H9 (cell line): Measurements from ENCODE around the gene PLXNA4. TPM values are rescaled to one million over a fixed set of nuclear protein-coding genes. Genes with fewer than 3 reads are reported as not detected.
A peak's percentile ranks its signal among the peaks of the same experiment; 100 is the strongest.

Source experiments
- DNase-seq: peaks from one replicate; pipeline ENCODE4 v3.0.0-alpha.2; 2017
- H2AFZ ChIP-seq: one replicate; pipeline ENCODE4 v1.6.1; 2013; ENCODE audit warnings: mild to moderate bottlenecking, low read length, control low read depth, moderate library complexity
- H2AK5ac ChIP-seq: 2 replicates; pipeline ENCODE4 v1.6.1; 2013; ENCODE audit warnings: low read length, control low read depth, mixed read lengths; ENCODE audit not compliant: insufficient read length
- H2BK120ac ChIP-seq: one replicate; pipeline ENCODE4 v1.6.1; 2013; ENCODE audit warnings: low read depth, mild to moderate bottlenecking, low read length, control low read depth, inconsistent platforms; ENCODE audit not compliant: poor library complexity, severe bottlenecking
- H2BK12ac ChIP-seq: 2 replicates; pipeline ENCODE4 v1.6.1; 2013; ENCODE audit warnings: low read length, control low read depth, mixed read lengths, low read depth; ENCODE audit not compliant: insufficient read length
- H2BK15ac ChIP-seq: 2 replicates; pipeline ENCODE4 v1.6.1; 2013; ENCODE audit warnings: low read depth, low read length, control low read depth
- H2BK20ac ChIP-seq: one replicate; pipeline ENCODE4 v1.6.1; 2013; ENCODE audit warnings: low read depth, mild to moderate bottlenecking, low read length, control low read depth, inconsistent platforms; ENCODE audit not compliant: poor library complexity, severe bottlenecking
- H2BK5ac ChIP-seq: 2 replicates; pipeline ENCODE4 v1.6.1; 2013; ENCODE audit warnings: low read length, control low read depth, mixed read lengths; ENCODE audit not compliant: insufficient read length
- H3K14ac ChIP-seq: 2 replicates; pipeline ENCODE4 v1.6.1; 2013; ENCODE audit warnings: low read length, control low read depth; ENCODE audit not compliant: insufficient read depth
- H3K18ac ChIP-seq: 2 replicates; pipeline ENCODE4 v1.6.1; 2013; ENCODE audit warnings: low read depth, mild to moderate bottlenecking, mixed read lengths, low read length, control low read depth; ENCODE audit not compliant: insufficient read length
- H3K23ac ChIP-seq: 2 replicates; pipeline ENCODE4 v1.6.1; 2013; ENCODE audit warnings: low read length, control low read depth, mixed read lengths, low read depth; ENCODE audit not compliant: insufficient read length
- H3K23me2 ChIP-seq: 2 replicates; pipeline ENCODE4 v1.6.1; 2013; ENCODE audit warnings: low read depth, mild to moderate bottlenecking, mixed read lengths, low read length, control low read depth; ENCODE audit not compliant: insufficient read length, poor library complexity, severe bottlenecking
- H3K27ac ChIP-seq: 2 replicates; pipeline ENCODE4 v1.5.1; 2013; ENCODE audit warnings: low read length, control low read depth, mixed read lengths, low read depth; ENCODE audit not compliant: insufficient read length
- H3K27me3 ChIP-seq: 2 replicates; pipeline ENCODE4 v1.6.1; 2013; ENCODE audit warnings: low read length, control low read depth, inconsistent platforms; ENCODE audit not compliant: insufficient read depth
- H3K4ac ChIP-seq: 2 replicates; pipeline ENCODE4 v1.6.1; 2013; ENCODE audit warnings: low read depth, mild to moderate bottlenecking, control low read depth, inconsistent platforms, low read length, moderate library complexity
- H3K4me1 ChIP-seq: 2 replicates; pipeline ENCODE4 v1.6.1; 2013; ENCODE audit warnings: low read length, control low read depth, inconsistent platforms; ENCODE audit not compliant: insufficient read depth
- H3K4me2 ChIP-seq: 2 replicates; pipeline ENCODE4 v1.6.1; 2013; ENCODE audit warnings: low read length, control low read depth, mixed read lengths; ENCODE audit not compliant: insufficient read length, insufficient read depth
- H3K56ac ChIP-seq: 2 replicates; pipeline ENCODE4 v1.6.1; 2013; ENCODE audit warnings: low read depth, mild to moderate bottlenecking, mixed read lengths, low read length, control low read depth; ENCODE audit not compliant: insufficient read length
- H3K79me1 ChIP-seq: 2 replicates; pipeline ENCODE4 v1.6.1; 2013; ENCODE audit warnings: low read depth, mild to moderate bottlenecking, moderate library complexity, low read length, control low read depth, inconsistent platforms; ENCODE audit not compliant: insufficient read depth, poor library complexity, severe bottlenecking
- H3K79me2 ChIP-seq: 2 replicates; pipeline ENCODE4 v1.6.1; 2013; ENCODE audit warnings: low read length, control low read depth, inconsistent platforms; ENCODE audit not compliant: insufficient read depth
- H3K9ac ChIP-seq: 2 replicates; pipeline ENCODE4 v1.6.1; 2013; ENCODE audit warnings: low read length, control low read depth, mixed read lengths; ENCODE audit not compliant: insufficient read length; ENCODE audit errors: extremely low read depth
- H3K9me3 ChIP-seq: one replicate; pipeline ENCODE4 v1.6.1; 2013; ENCODE audit warnings: low read depth, low read length, inconsistent platforms; ENCODE audit not compliant: control insufficient read depth
- H3T11ph ChIP-seq: one replicate; pipeline ENCODE4 v1.6.1; 2013; ENCODE audit warnings: mild to moderate bottlenecking, low read length, control low read depth, inconsistent platforms
- H4K20me1 ChIP-seq: one replicate; pipeline ENCODE4 v1.6.1; 2013; ENCODE audit not compliant: control insufficient read depth, insufficient read length, insufficient read depth
- H4K5ac ChIP-seq: 2 replicates; pipeline ENCODE4 v1.6.1; 2013; ENCODE audit warnings: low read depth, mild to moderate bottlenecking, mixed read lengths, low read length, control low read depth; ENCODE audit not compliant: insufficient read length
- H4K8ac ChIP-seq: replicated peaks from 2 replicates; pipeline ENCODE4 v1.6.1; 2013; ENCODE audit warnings: low read length, control low read depth, mixed read lengths, low read depth; ENCODE audit not compliant: insufficient read length
- H4K91ac ChIP-seq: 2 replicates; pipeline ENCODE4 v1.6.1; 2013; ENCODE audit warnings: low read depth, mild to moderate bottlenecking, moderate library complexity, mixed read lengths, low read length, control low read depth; ENCODE audit not compliant: insufficient read length
- H3K27ac Mint-ChIP-seq, 3 experiments: 2 replicates in 2 of 3; 3 replicates in 1 of 3; pipeline ENCODE4 v1.8.0; 2020 to 2021; ENCODE audit warnings: mixed read lengths in 3 of 3, mild to moderate bottlenecking in 1 of 3, moderate library complexity in 1 of 3
- H3K27me3 Mint-ChIP-seq: 2 replicates; pipeline ENCODE4 v1.8.0; 2021; ENCODE audit warnings: low read depth, mild to moderate bottlenecking, moderate library complexity, mixed read lengths
- H3K36me3 Mint-ChIP-seq, 3 experiments: 2 replicates in 2 of 3; 3 replicates in 1 of 3; pipeline ENCODE4 v1.8.0; 2020 to 2021; ENCODE audit warnings: low read depth in 3 of 3, mixed read lengths in 3 of 3; ENCODE audit not compliant: insufficient read depth in 1 of 3
- H3K4me1 Mint-ChIP-seq, 2 experiments: 2 replicates each; pipeline ENCODE4 v1.8.0; 2020; ENCODE audit warnings: mixed read lengths in 2 of 2
- H3K4me3 Mint-ChIP-seq, 2 experiments: 2 replicates in 1 of 2; 3 replicates in 1 of 2; pipeline ENCODE4 v1.8.0; 2020 to 2021; ENCODE audit warnings: mild to moderate bottlenecking in 2 of 2, mixed read lengths in 2 of 2, moderate library complexity in 1 of 2
- H3K9me3 Mint-ChIP-seq, 2 experiments: 2 replicates in 1 of 2; 3 replicates in 1 of 2; pipeline ENCODE4 v1.8.0; 2020; ENCODE audit warnings: mild to moderate bottlenecking in 2 of 2, mixed read lengths in 2 of 2, moderate library complexity in 1 of 2
- WGBS: extraction: QIAGEN DNeasy Blood & Tissue Kit; methylation state at CpG from one replicate; pipeline ENCODE4 v1.1.7; 2013; ENCODE audit warnings: missing lambda C conversion rate, low lambda C conversion rate, mixed read lengths; ENCODE audit not compliant: insufficient read length; ENCODE audit errors: extremely low coverage; 5-methylcytosine and 5-hydroxymethylcytosine counted together
- total RNA-seq: library from RNA; stranded (reverse); gene quantifications from 2 replicates; pipeline ENCODE4 v1.2.1, GENCODE V29; 2021
- TF ChIP-seq, protein P1 (sequence below): fragments of 200-600 bp; sonication (generic); conservative IDR thresholded peaks from 3 replicates; pipeline ENCODE4 v1.8.0; 2021; ENCODE audit warnings: antibody characterized with exemption, mild to moderate bottlenecking

PLXNA4 gene
- total RNA-seq, 1 experiment from 2014 or later, result 0.35 TPM

GRCh38 chr7:132486274-132486610 lies 90.0 kb downstream of the PLXNA4 start:
- no peak overlapping the region for H3K27ac ChIP-seq
- DNase-seq, result no peak
- no peaks in the 10 kb centered on the region for H4K20me1 ChIP-seq

More at GRCh38 chr7:132486274-132486610, 90.0 kb downstream of the PLXNA4 start:
- no peak overlapping the region for H4K5ac ChIP-seq
- WGBS, result no CpG with 5 or more reads among the region's 6 CpGs
- H3K4ac ChIP-seq, result no peak overlapping the region
- H3K79me1 ChIP-seq, result no peaks in the 10 kb centered on the region
- H2BK120ac ChIP-seq, result no peak overlapping the region
- Mint-ChIP-seq H3K4me3 (no peak overlapping the region), H3K27me3 (peaks cover 21% of the 10 kb centered on the region), H3K36me3 (peaks cover 0 to 2% (median 0%) of the 10 kb centered on the region in 3 experiments; a peak in 2 of 7 replicates), H3K4me1 (peaks cover 0 to 14% of the 10 kb centered on the region in 2 experiments; a peak in 2 of 4 replicates), H3K27ac (no peak overlapping the region), H3K9me3 (no peaks in the 10 kb centered on the region)
- H3T11ph ChIP-seq, result no peak overlapping the region
- no peaks in the 10 kb centered on the region for H3K4me1 ChIP-seq
- H3K9me3 ChIP-seq, result no peaks in the 10 kb centered on the region
- no peak overlapping the region for H3K18ac ChIP-seq
- H2AFZ ChIP-seq, result no peak overlapping the region
- H4K91ac ChIP-seq, result no peak overlapping the region
- TF ChIP-seq, protein P1, sequence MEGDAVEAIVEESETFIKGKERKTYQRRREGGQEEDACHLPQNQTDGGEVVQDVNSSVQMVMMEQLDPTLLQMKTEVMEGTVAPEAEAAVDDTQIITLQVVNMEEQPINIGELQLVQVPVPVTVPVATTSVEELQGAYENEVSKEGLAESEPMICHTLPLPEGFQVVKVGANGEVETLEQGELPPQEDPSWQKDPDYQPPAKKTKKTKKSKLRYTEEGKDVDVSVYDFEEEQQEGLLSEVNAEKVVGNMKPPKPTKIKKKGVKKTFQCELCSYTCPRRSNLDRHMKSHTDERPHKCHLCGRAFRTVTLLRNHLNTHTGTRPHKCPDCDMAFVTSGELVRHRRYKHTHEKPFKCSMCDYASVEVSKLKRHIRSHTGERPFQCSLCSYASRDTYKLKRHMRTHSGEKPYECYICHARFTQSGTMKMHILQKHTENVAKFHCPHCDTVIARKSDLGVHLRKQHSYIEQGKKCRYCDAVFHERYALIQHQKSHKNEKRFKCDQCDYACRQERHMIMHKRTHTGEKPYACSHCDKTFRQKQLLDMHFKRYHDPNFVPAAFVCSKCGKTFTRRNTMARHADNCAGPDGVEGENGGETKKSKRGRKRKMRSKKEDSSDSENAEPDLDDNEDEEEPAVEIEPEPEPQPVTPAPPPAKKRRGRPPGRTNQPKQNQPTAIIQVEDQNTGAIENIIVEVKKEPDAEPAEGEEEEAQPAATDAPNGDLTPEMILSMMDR, result no peak
- 0 out of 2 replicates have a peak overlapping the region, but pooled peaks have one; percentile 21 for H3K14ac ChIP-seq
- H3K4me2 ChIP-seq, result no peak overlapping the region
- H3K9ac ChIP-seq, result no peak overlapping the region
- no peaks in the 10 kb centered on the region for H3K27me3 ChIP-seq
- H3K79me2 ChIP-seq, result no peaks in the 10 kb centered on the region
- no peak overlapping the region for H2AK5ac ChIP-seq
- no peak overlapping the region for H3K23ac ChIP-seq
- no peak overlapping the region for H4K8ac ChIP-seq
- no peak overlapping the region for H2BK20ac ChIP-seq
- no peaks in the 10 kb centered on the region for H3K23me2 ChIP-seq
- no peak overlapping the region for H3K56ac ChIP-seq
- no peak overlapping the region for H2BK12ac ChIP-seq
- no peak overlapping the region for H2BK5ac ChIP-seq
- H2BK15ac ChIP-seq, result no peak overlapping the region
